CD4-positive, alpha-beta memory T cell (primary cell): ENCODE data around the gene DAW1. TPM values are rescaled to one million over a fixed set of nuclear protein-coding genes. Genes with fewer than 3 reads are reported as not detected.

Source experiments
- CTCF ChIA-PET: fragments of 350-600 bp; sonication (Branson Sonifier 250); formaldehyde crosslinking; loops from one replicate; lab custom pipeline; 2021; ENCODE audit warnings: inconsistent platforms; ENCODE audit not compliant: partially characterized antibody; lab: Charles Lee
- POLR2A ChIA-PET: fragments of 350-600 bp; sonication (Branson Sonifier 250); formaldehyde crosslinking; loops from one replicate; lab custom pipeline; 2021; ENCODE audit not compliant: partially characterized antibody; lab: Charles Lee
- DNase-seq, 5 donors: peaks; one replicate each; pipeline versions ENCODE4 v3.0.0 to v3.0.0-alpha.2; 2020 to 2022; ENCODE audit warnings: mixed read lengths in 1 of 5
- H3K27ac ChIP-seq: one replicate; pipeline ENCODE4 v1.7.0; 2013; ENCODE audit warnings: low read depth, low read length
- H3K27me3 ChIP-seq: 2 replicates; pipeline ENCODE4 v1.7.0; 2013; ENCODE audit warnings: mild to moderate bottlenecking, low read length, moderate library complexity; ENCODE audit not compliant: insufficient read depth
- H3K36me3 ChIP-seq: 2 replicates; pipeline ENCODE4 v1.7.0; 2013; ENCODE audit warnings: mild to moderate bottlenecking, low read length, moderate library complexity; ENCODE audit not compliant: insufficient read depth
- H3K4me1 ChIP-seq: 2 replicates; pipeline ENCODE4 v1.7.0; 2013; ENCODE audit warnings: mild to moderate bottlenecking, low read length, moderate library complexity; ENCODE audit not compliant: insufficient read depth
- H3K4me3 ChIP-seq, 2 donors: one replicate each; pipeline ENCODE4 v1.7.0; 2013; ENCODE audit warnings: low read length in 2 of 2, mild to moderate bottlenecking in 1 of 2
- H3K9me3 ChIP-seq, 2 donors: one replicate each; pipeline ENCODE4 v1.7.0; 2013; ENCODE audit warnings: low read length in 2 of 2, control low read depth in 1 of 2; ENCODE audit not compliant: control insufficient read depth in 1 of 2
- H3K27ac Mint-ChIP-seq, 7 donors: one replicate each; pipeline ENCODE4 v1.8.0; 2020 to 2021; ENCODE audit warnings: mixed read lengths in 7 of 7, mild to moderate bottlenecking in 6 of 7, inconsistent platforms in 3 of 7, moderate library complexity in 3 of 7
- H3K27me3 Mint-ChIP-seq, 2 donors: one replicate each; pipeline ENCODE4 v1.8.0; 2020 to 2021; ENCODE audit warnings: mixed read lengths in 2 of 2
- H3K36me3 Mint-ChIP-seq, 2 donors: one replicate each; pipeline ENCODE4 v1.8.0; 2020 to 2021; ENCODE audit warnings: mixed read lengths in 2 of 2, inconsistent platforms in 1 of 2, mild to moderate bottlenecking in 1 of 2
- H3K4me1 Mint-ChIP-seq, 4 donors: one replicate each; pipeline ENCODE4 v1.8.0; 2020 to 2021; ENCODE audit warnings: mixed read lengths in 4 of 4, mild to moderate bottlenecking in 1 of 4
- H3K4me3 Mint-ChIP-seq, 8 donors: one replicate each; pipeline ENCODE4 v1.8.0; 2020 to 2021; ENCODE audit warnings: mixed read lengths in 8 of 8, mild to moderate bottlenecking in 7 of 8, moderate library complexity in 6 of 8, inconsistent platforms in 3 of 8
- H3K9me3 Mint-ChIP-seq, 8 donors: one replicate each; pipeline ENCODE4 v1.8.0; 2020 to 2021; ENCODE audit warnings: mixed read lengths in 8 of 8, mild to moderate bottlenecking in 5 of 8, inconsistent platforms in 3 of 8, moderate library complexity in 1 of 8
- intact Hi-C: fragments of 100-400 bp; cut with micrococcal nuclease; formaldehyde crosslinking; loops from one replicate; pipeline ENCODE4 v1.15.1; 2023
- polyA plus RNA-seq, 2 donors: library from polyadenylated mRNA; unstranded; fragments of 300-500 nt; fragmentation: Illumina TruSeq; gene quantifications; one replicate each; pipeline ENCODE4 v1.2.3, GENCODE V29; 2021
- total RNA-seq, 2 experiments: library from RNA; stranded (reverse); gene quantifications; one replicate each; pipeline ENCODE4 v1.2.3, GENCODE V29; 2021

Gene DAW1
- total and polyA plus RNA-seq, 4 experiments from 2014 or later: not detected

GRCh38 chr2:227860221-227860641, 11.2 kb upstream of the DAW1 start:
- no peaks in the 10 kb centered on the region for H3K27me3 ChIP-seq
- intact Hi-C loops: loop anchor here (5.0 kb wide), 1 partner anchor 53 kb away; no protein-coding TSS in a partner anchor
- Mint-ChIP-seq H3K27ac (peak overlapping the region in 4 of 7 donors; percentile 0 to 32 (median 20)), H3K36me3 (no peaks in the 10 kb centered on the region), H3K4me1 (peaks cover 0 to 9% (median 4%) of the 10 kb centered on the region in 4 donors), H3K4me3 (peak overlapping the region in 2 of 8 donors; percentile 2 to 32), H3K9me3 (no peaks in the 10 kb centered on the region), H3K27me3 (no peaks in the 10 kb centered on the region)
- CTCF ChIA-PET: interaction anchor here (0.8 to 4.3 kb wide), 8 partner anchors 12 to 202 kb away, joined by 3 to 56 read pairs (median 10); partner anchors contain the start of gene DAW1
- peaks cover 3% of the 10 kb centered on the region for H3K4me1 ChIP-seq
- no peak overlapping the region for H3K4me3 ChIP-seq
- H3K9me3 ChIP-seq: no peaks in the 10 kb centered on the region
- H3K27ac ChIP-seq: no peak overlapping the region
- POLR2A ChIA-PET: interaction anchor here (0.7 kb wide), 1 partner anchor 55 kb away, joined by 3 read pairs; no protein-coding TSS in a partner anchor
- no peak for DNase-seq
- H3K36me3 ChIP-seq: no peaks in the 10 kb centered on the region

GRCh38 chr2:227861011-227861410, 10.4 kb upstream of the DAW1 start:
- Mint-ChIP-seq H3K4me3 (no peak overlapping the region), H3K27ac (peak overlapping the region in 1 of 7 donors; percentile 13), H3K36me3 (no peaks in the 10 kb centered on the region), H3K9me3 (no peaks in the 10 kb centered on the region), H3K4me1 (peaks cover 0 to 9% (median 4%) of the 10 kb centered on the region in 4 donors), H3K27me3 (no peaks in the 10 kb centered on the region)
- intact Hi-C loops: loop anchor here (5.0 kb wide), 1 partner anchor 54 kb away; no protein-coding TSS in a partner anchor
- Histone ChIP-seq H3K9me3 (no peaks in the 10 kb centered on the region), H3K4me3 (no peak overlapping the region), H3K27ac (no peak overlapping the region), H3K27me3 (no peaks in the 10 kb centered on the region), H3K4me1 (peaks cover 3% of the 10 kb centered on the region), H3K36me3 (no peaks in the 10 kb centered on the region)
- POLR2A ChIA-PET: interaction anchor here (0.7 kb wide), 1 partner anchor 55 kb away, joined by 3 read pairs; no protein-coding TSS in a partner anchor
- CTCF ChIA-PET: interaction anchor here (0.8 to 4.3 kb wide), 12 partner anchors 11 to 203 kb away, joined by 3 to 56 read pairs (median 5); partner anchors contain the start of genes CCL20 and DAW1
- DNase-seq: no peak

GRCh38 chr2:227862227-227862740, 9.1 kb upstream of the DAW1 start:
- H3K36me3 Mint-ChIP-seq: no peaks in the 10 kb centered on the region
- ChIA-PET POLR2A (interaction anchor here (1.0 to 1.8 kb wide), 2 partner anchors 57 to 204 kb away, joined by 3 to 4 read pairs; no protein-coding TSS in a partner anchor), CTCF (interaction anchor here (0.9 to 4.3 kb wide), 18 partner anchors 9 to 370 kb away, joined by 3 to 56 read pairs (median 4); partner anchors contain the start of genes CCL20 and DAW1)
- H3K27me3 ChIP-seq: no peaks in the 10 kb centered on the region
- peaks cover 0 to 9% (median 4%) of the 10 kb centered on the region in 4 donors for H3K4me1 Mint-ChIP-seq
- peak in 4 of 5 donors; percentile 26 to 49 (median 37) for DNase-seq
- H3K4me3 Mint-ChIP-seq: no peak overlapping the region
- no peaks in the 10 kb centered on the region for H3K9me3 Mint-ChIP-seq
- no peaks in the 10 kb centered on the region for H3K9me3 ChIP-seq
- peaks cover 0 to 4% of the 10 kb centered on the region in 2 donors for H3K27me3 Mint-ChIP-seq
- intact Hi-C loops: loop anchor here (1.0 to 5.0 kb wide), 3 partner anchors 55 to 204 kb away; no protein-coding TSS in a partner anchor
- H3K27ac Mint-ChIP-seq: peak overlapping the region in 1 of 7 donors; percentile 31
- H3K4me1 ChIP-seq: peaks cover 3% of the 10 kb centered on the region
- H3K4me3 ChIP-seq: no peak overlapping the region
- no peak overlapping the region for H3K27ac ChIP-seq
- no peaks in the 10 kb centered on the region for H3K36me3 ChIP-seq

GRCh38 chr2:227862741-227863588, 8.5 kb upstream of the DAW1 start:
- Mint-ChIP-seq H3K27me3 (peaks cover 0 to 4% of the 10 kb centered on the region in 2 donors), H3K9me3 (no peaks in the 10 kb centered on the region), H3K36me3 (no peaks in the 10 kb centered on the region), H3K27ac (no peak overlapping the region), H3K4me3 (no peak overlapping the region), H3K4me1 (peaks cover 0 to 9% (median 4%) of the 10 kb centered on the region in 4 donors)
- H3K27me3 ChIP-seq: no peaks in the 10 kb centered on the region
- H3K9me3 ChIP-seq: no peaks in the 10 kb centered on the region
- no peak for DNase-seq
- no peak overlapping the region for H3K27ac ChIP-seq
- no peak overlapping the region for H3K4me3 ChIP-seq
- H3K4me1 ChIP-seq: peaks cover 3% of the 10 kb centered on the region
- no peaks in the 10 kb centered on the region for H3K36me3 ChIP-seq
- ChIA-PET CTCF (interaction anchor here (0.9 to 4.3 kb wide), 17 partner anchors 10 to 371 kb away, joined by 3 to 56 read pairs (median 5); partner anchors contain the start of genes CCL20 and DAW1), POLR2A (interaction anchor here (1.0 to 1.8 kb wide), 2 partner anchors 58 to 205 kb away, joined by 3 to 4 read pairs; no protein-coding TSS in a partner anchor)
- intact Hi-C loops: loop anchor here (1.0 to 5.0 kb wide), 3 partner anchors 56 to 205 kb away; no protein-coding TSS in a partner anchor

GRCh38 chr2:227864161-227864756, 7.2 kb upstream of the DAW1 start:
- ChIA-PET CTCF (no interaction called here), POLR2A (interaction anchor here (0.6 kb wide), 1 partner anchor 206 kb away, joined by 4 read pairs; no protein-coding TSS in a partner anchor)

GRCh38 chr2:227865291-227865690, 6.1 kb upstream of the DAW1 start:
- H3K27ac Mint-ChIP-seq: no peak overlapping the region
- H3K9me3 ChIP-seq: no peaks in the 10 kb centered on the region
- intact Hi-C loops: no loop called here
- no peaks in the 10 kb centered on the region for H3K36me3 ChIP-seq
- H3K4me3 Mint-ChIP-seq: no peak overlapping the region
- H3K4me1 ChIP-seq: peaks cover 3% of the 10 kb centered on the region
- H3K4me1 Mint-ChIP-seq: peaks cover 0 to 8% (median 4%) of the 10 kb centered on the region in 4 donors
- no peaks in the 10 kb centered on the region for H3K36me3 Mint-ChIP-seq
- ChIA-PET POLR2A (no interaction called here), CTCF (no interaction called here)
- no peaks in the 10 kb centered on the region for H3K27me3 ChIP-seq
- peaks cover 4 to 6% of the 10 kb centered on the region in 2 donors for H3K27me3 Mint-ChIP-seq
- H3K4me3 ChIP-seq: no peak overlapping the region
- no peak for DNase-seq
- no peaks in the 10 kb centered on the region for H3K9me3 Mint-ChIP-seq
- H3K27ac ChIP-seq: no peak overlapping the region

More at GRCh38 chr2:227864161-227864756, 7.2 kb upstream of the DAW1 start:
- intact Hi-C loops: loop anchor here (5.0 kb wide), 1 partner anchor 57 kb away; no protein-coding TSS in a partner anchor
- H3K36me3 ChIP-seq: no peaks in the 10 kb centered on the region
- no peak overlapping the region for H3K4me3 Mint-ChIP-seq
- no peaks in the 10 kb centered on the region for H3K9me3 Mint-ChIP-seq
- peaks cover 3% of the 10 kb centered on the region for H3K4me1 ChIP-seq
- H3K27me3 ChIP-seq: no peaks in the 10 kb centered on the region
- no peak overlapping the region for H3K4me3 ChIP-seq
- peak overlapping the region in 1 of 7 donors; percentile 17 for H3K27ac Mint-ChIP-seq
- no peak overlapping the region for H3K27ac ChIP-seq
- H3K36me3 Mint-ChIP-seq: no peaks in the 10 kb centered on the region
- peaks cover 0 to 4% of the 10 kb centered on the region in 2 donors for H3K27me3 Mint-ChIP-seq
- H3K4me1 Mint-ChIP-seq: peaks cover 0 to 9% (median 4%) of the 10 kb centered on the region in 4 donors
- H3K9me3 ChIP-seq: no peaks in the 10 kb centered on the region
- no peak for DNase-seq
